Mesothelial cell of epicardium (in vitro differentiated cells): ENCODE data around the gene TRMT1. TPM values are rescaled to one million over a fixed set of nuclear protein-coding genes. Genes with fewer than 3 reads are reported as not detected.

Experiments used
- DNase-seq, 2 experiments: peaks; one replicate each; pipeline ENCODE4 v3.0.0; 2021; ENCODE audit warnings: low spot score in 2 of 2; ENCODE audit not compliant: unreplicated experiment in 2 of 2
- H3K27ac Mint-ChIP-seq: 2 replicates; pipeline ENCODE4 v1.8.0; 2021; ENCODE audit warnings: mixed read lengths
- H3K27me3 Mint-ChIP-seq: 2 replicates; pipeline ENCODE4 v1.8.0; 2021; ENCODE audit warnings: low read depth, mixed read lengths
- H3K36me3 Mint-ChIP-seq: 2 replicates; pipeline ENCODE4 v1.8.0; 2021; ENCODE audit warnings: mixed read lengths
- H3K4me1 Mint-ChIP-seq: 2 replicates; pipeline ENCODE4 v1.8.0; 2021; ENCODE audit warnings: mixed read lengths
- H3K4me3 Mint-ChIP-seq: 2 replicates; pipeline ENCODE4 v1.8.0; 2021; ENCODE audit warnings: mild to moderate bottlenecking, moderate library complexity, mixed read lengths
- H3K9me3 Mint-ChIP-seq: 2 replicates; pipeline ENCODE4 v1.8.0; 2021; ENCODE audit warnings: mixed read lengths
- total RNA-seq: library from RNA; stranded (reverse); gene quantifications from 3 replicates; pipeline ENCODE4 v1.2.1, GENCODE V29; 2021
- TF ChIP-seq, protein P1 (sequence below): fragments of 200-600 bp; sonication (generic); IDR thresholded peaks from one replicate; pipeline ENCODE4 v1.5.0; 2021; ENCODE audit warnings: antibody characterized with exemption; ENCODE audit not compliant: unreplicated experiment

Gene TRMT1
- total RNA-seq, 1 donor from 2014 or later, result 57.0 TPM

DNA sequence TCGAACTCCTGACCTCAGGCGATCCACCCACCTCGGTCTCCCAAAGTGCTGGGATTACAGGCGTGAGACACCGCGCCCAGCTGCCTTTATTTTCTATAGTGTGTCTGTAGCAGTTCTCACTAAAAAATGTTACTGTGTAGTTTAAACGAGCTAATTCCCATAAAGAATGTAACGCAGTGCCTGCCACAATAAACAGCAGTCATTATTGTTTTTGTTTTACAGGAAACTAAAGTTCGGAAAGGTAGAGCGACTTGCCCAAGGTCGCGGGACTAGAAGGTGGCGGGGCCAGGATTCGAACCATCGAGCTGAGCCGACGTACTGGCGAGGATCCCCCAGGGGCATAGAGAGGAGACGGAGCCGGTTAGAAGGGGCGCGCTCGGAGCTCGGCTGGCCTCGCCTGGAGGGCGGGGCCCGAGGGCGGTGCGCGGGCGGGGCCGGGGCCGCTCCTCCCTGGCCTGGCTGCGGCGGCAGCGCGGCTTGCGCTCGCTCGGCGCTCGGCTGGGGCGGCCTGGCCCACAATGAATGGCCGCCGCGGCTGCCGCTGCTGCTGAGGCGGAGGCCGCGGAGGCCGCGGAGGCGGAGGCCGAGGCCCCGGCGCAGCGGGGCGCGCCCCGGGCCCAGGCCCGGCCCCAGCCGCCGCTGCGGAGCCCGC, 1.4 kb upstream of the TRMT1 start, which contains the start of gene NACC1:
TSS of gene NACC1 (plus strand) at position 493 of the 652 bp plus-strand sequence. CDS start 16,944 bp downstream, outside the sequence.
- TF ChIP-seq, protein P1, sequence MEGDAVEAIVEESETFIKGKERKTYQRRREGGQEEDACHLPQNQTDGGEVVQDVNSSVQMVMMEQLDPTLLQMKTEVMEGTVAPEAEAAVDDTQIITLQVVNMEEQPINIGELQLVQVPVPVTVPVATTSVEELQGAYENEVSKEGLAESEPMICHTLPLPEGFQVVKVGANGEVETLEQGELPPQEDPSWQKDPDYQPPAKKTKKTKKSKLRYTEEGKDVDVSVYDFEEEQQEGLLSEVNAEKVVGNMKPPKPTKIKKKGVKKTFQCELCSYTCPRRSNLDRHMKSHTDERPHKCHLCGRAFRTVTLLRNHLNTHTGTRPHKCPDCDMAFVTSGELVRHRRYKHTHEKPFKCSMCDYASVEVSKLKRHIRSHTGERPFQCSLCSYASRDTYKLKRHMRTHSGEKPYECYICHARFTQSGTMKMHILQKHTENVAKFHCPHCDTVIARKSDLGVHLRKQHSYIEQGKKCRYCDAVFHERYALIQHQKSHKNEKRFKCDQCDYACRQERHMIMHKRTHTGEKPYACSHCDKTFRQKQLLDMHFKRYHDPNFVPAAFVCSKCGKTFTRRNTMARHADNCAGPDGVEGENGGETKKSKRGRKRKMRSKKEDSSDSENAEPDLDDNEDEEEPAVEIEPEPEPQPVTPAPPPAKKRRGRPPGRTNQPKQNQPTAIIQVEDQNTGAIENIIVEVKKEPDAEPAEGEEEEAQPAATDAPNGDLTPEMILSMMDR, result no peak
- H3K36me3 Mint-ChIP-seq, result peaks cover 4% of the 10 kb centered on the region
- peaks cover 42% of the 10 kb centered on the region for H3K4me1 Mint-ChIP-seq
- no peaks in the 10 kb centered on the region for H3K9me3 Mint-ChIP-seq
- no peaks in the 10 kb centered on the region for H3K27me3 Mint-ChIP-seq
- DNase-seq, result peak; percentile 86 to 89
- H3K27ac Mint-ChIP-seq, result peak within 1 kb of the TSS; percentile 97
- H3K4me3 Mint-ChIP-seq, result peak within 1 kb of the TSS; percentile 95

DNA sequence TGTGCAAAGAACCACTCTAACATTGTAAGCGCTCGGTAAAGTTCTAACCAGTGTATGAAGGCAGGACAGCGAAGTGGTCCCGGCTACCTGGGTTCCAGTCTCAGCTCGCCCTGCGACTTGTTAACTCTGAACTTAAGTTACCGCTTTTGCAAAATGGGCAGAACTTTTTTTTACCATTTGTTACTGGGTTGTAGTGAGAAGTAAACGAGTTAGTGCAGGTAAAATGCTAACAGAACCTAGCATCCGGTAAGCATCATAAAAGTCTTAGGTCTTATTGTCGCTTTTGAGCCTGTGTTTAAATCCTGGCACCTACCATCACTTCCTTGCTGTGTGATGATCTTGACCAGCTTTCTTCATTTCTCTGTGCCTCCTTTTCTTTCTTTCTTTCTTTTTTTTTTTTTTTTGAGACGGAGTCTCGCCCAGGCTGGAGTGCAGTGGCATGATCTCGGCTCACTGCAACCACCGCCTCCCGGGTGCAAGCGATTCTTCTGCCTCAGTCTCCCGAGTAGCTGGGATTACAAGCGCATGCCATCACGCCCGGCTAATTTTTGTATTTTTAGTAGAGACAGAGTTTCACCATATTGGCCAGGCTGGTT, 734 bp upstream of the TRMT1 start:
- H3K4me1 Mint-ChIP-seq, result peaks cover 42% of the 10 kb centered on the region
- H3K27ac Mint-ChIP-seq, result peak overlapping the region; percentile 97
- peaks cover 2% of the 10 kb centered on the region for H3K36me3 Mint-ChIP-seq
- no peaks in the 10 kb centered on the region for H3K9me3 Mint-ChIP-seq
- DNase-seq, result no peak
- no peaks in the 10 kb centered on the region for H3K27me3 Mint-ChIP-seq
- peak overlapping the region; percentile 95 for H3K4me3 Mint-ChIP-seq
- TF ChIP-seq, protein P1, result no peak

DNA sequence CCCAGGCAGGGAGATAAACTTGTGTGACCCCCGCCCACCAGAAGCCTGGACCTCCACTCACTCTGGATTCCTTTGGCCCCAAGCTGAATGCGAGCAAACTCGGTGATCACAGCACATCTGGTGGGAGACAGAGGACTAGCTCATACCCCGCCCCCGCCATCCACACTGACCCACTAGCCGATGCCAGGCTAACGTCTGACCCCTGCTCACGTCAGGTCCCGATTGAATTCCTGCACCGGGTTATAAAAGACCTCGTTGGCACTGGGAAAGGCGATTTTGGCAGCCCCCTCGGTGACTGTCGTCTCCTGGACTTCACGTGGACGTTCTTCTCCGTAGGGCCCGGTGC, 631 bp downstream of the TRMT1 start:
- no peaks in the 10 kb centered on the region for H3K27me3 Mint-ChIP-seq

DNA sequence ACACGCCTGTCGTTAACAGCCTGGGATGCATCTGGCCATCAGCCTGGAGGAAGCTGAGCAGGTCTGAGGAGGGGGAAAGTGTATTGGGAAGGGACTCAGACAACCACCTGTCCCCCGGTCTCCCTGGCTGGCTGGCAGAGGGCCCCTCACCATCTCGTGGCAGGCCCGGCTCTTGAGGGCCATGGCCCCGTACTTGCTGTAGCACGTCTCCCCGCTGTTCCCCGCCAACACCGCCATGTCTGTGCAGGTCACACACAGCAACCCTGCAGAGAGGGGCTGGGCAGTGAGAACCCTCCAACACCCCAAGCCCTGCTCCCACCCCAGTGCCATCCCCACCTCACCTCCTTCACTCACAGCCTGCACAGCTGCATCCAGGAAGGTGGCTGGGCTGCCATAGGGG, 4.0 kb downstream of the TRMT1 start:
- H3K27me3 Mint-ChIP-seq, result no peaks in the 10 kb centered on the region
- peaks cover 4% of the 10 kb centered on the region for H3K36me3 Mint-ChIP-seq
- H3K4me3 Mint-ChIP-seq, result no peak overlapping the region
- peaks cover 22% of the 10 kb centered on the region for H3K4me1 Mint-ChIP-seq
- TF ChIP-seq, protein P1, result no peak
- no peak for DNase-seq
- no peak overlapping the region for H3K27ac Mint-ChIP-seq
- H3K9me3 Mint-ChIP-seq, result no peaks in the 10 kb centered on the region

More for the DNA sequence above, 631 bp downstream of the TRMT1 start:
- H3K36me3 Mint-ChIP-seq, result peaks cover 2% of the 10 kb centered on the region
- TF ChIP-seq, protein P1, result no peak
- DNase-seq, result no peak
- H3K9me3 Mint-ChIP-seq, result no peaks in the 10 kb centered on the region
- H3K4me3 Mint-ChIP-seq, result peak overlapping the region; percentile 95
- H3K4me1 Mint-ChIP-seq, result peaks cover 38% of the 10 kb centered on the region
- H3K27ac Mint-ChIP-seq, result peak overlapping the region; percentile 97

DNA sequence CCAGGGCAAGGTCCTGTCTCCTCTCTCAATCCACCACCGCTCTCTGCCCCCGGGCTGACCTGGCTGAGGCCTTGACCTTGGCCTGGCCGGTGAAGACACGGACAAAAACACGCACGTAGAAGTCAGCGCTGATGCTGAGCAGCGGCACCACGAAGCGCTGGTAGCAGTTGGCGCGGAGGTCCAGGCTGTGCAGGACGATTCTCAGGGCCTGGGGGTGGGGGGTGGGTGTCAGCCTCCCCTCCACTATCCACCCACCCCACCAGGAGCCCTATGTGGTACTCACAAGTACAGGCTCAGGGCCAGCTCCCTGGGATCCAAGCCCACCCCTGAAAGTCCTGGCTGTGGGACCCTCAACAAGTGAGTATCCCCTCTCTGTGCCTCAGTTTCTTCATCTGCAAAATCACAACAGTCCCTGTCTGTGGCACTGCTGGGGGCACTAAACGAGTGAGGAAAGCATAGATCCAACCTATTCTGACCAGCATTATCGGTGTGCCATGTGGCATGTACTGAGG, 6.4 kb downstream of the TRMT1 start:
- Mint-ChIP-seq H3K36me3 (peaks cover 7% of the 10 kb centered on the region), H3K4me3 (no peak overlapping the region), H3K27ac (no peak overlapping the region), H3K4me1 (peaks cover 1% of the 10 kb centered on the region), H3K9me3 (no peaks in the 10 kb centered on the region), H3K27me3 (no peaks in the 10 kb centered on the region)
- TF ChIP-seq, protein P1, result no peak
- DNase-seq, result no peak
